ENCODE results near the gene SPRYD3.

SPRYD3 gene

DNA sequence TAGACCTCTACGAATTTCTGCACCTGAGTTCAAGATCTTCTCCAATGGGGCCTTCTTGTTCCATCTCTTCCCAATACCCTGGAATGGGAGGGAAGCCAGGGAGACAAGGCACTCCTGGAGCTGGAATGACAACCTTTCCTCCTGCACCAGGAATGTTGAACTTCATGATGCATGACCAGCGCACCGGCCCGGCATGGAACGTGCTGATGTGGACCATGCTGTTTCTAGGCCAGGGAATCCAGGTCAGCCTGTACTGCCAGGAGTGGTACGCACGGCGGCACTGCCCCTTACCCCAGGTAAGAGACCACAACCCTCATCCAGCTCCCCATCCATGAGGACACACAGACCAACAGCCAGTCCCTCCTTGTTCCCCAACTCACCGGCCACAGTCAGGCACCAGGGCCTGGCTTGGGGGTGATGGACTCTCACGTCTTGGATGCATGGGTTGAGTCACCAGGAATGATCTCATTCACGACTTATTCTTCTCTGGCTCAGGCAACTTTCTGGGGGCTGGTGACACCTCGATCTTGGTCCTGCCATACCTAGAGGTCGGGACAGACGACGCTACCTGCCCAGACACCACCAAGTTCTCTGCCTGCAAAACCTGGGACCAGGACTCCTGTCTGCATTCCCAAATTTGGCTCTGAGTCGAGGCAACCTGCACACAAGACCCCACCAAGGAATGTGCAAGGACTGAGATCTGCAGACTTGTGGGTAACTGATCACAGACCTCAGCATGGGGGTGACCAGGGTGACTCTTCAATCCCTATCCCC is 44.6 kb upstream of the SPRYD3 start:
- H3K4me1 ChIP-seq (ENCODE audit: low read length), result no peaks in the 10 kb centered on the region
- no peak overlapping the region for H3K27ac ChIP-seq (ENCODE audit: low read length)
- H4K20me1 ChIP-seq (ENCODE audit: insufficient read depth, low read length), result no peaks in the 10 kb centered on the region
- H3K9ac ChIP-seq (ENCODE audit: low read length), result no peak overlapping the region
- H3K9me3 ChIP-seq (ENCODE audit: insufficient read depth, low read length), result no peaks in the 10 kb centered on the region
- H3K79me2 ChIP-seq (ENCODE audit: low read length), result no peaks in the 10 kb centered on the region
- TF ChIP-seq EZH2phosphoT487 (IDR thresholded peaks at IDR 0.05; ENCODE audit: low read depth), result no peak
- TF ChIP-seq, protein P1, sequence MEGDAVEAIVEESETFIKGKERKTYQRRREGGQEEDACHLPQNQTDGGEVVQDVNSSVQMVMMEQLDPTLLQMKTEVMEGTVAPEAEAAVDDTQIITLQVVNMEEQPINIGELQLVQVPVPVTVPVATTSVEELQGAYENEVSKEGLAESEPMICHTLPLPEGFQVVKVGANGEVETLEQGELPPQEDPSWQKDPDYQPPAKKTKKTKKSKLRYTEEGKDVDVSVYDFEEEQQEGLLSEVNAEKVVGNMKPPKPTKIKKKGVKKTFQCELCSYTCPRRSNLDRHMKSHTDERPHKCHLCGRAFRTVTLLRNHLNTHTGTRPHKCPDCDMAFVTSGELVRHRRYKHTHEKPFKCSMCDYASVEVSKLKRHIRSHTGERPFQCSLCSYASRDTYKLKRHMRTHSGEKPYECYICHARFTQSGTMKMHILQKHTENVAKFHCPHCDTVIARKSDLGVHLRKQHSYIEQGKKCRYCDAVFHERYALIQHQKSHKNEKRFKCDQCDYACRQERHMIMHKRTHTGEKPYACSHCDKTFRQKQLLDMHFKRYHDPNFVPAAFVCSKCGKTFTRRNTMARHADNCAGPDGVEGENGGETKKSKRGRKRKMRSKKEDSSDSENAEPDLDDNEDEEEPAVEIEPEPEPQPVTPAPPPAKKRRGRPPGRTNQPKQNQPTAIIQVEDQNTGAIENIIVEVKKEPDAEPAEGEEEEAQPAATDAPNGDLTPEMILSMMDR (IDR thresholded peaks at IDR 0.05; ENCODE audit: low read depth, low read length), result no peak
- peaks cover 7% of the 10 kb centered on the region for H3K27me3 ChIP-seq (ENCODE audit: low read depth, low read length)
- no peaks in the 10 kb centered on the region for H3K36me3 ChIP-seq (replicated peaks; ENCODE audit: low read depth, low read length)
- no peak overlapping the region for H3K4me2 ChIP-seq (ENCODE audit: low read length)
- no peak overlapping the region for H2AFZ ChIP-seq (ENCODE audit: low read depth, low read length)
- no peak overlapping the region for H3K4me3 ChIP-seq (ENCODE audit: low read length)

- TF ChIP-seq, protein P1 (IDR thresholded peaks at IDR 0.05; ENCODE audit: low read depth, low read length), result no peak
- TF ChIP-seq EZH2phosphoT487 (IDR thresholded peaks at IDR 0.05; ENCODE audit: low read depth), result no peak
- Histone ChIP-seq H4K20me1 (ENCODE audit: insufficient read depth, low read length) (no peaks in the 10 kb centered on the region), H3K4me3 (ENCODE audit: low read length) (no peak overlapping the region), H3K27me3 (ENCODE audit: low read depth, low read length) (peaks cover 4% of the 10 kb centered on the region), H3K79me2 (ENCODE audit: low read length) (no peaks in the 10 kb centered on the region), H3K27ac (ENCODE audit: low read length) (no peak overlapping the region), H3K4me1 (ENCODE audit: low read length) (no peaks in the 10 kb centered on the region), H3K9me3 (ENCODE audit: insufficient read depth, low read length) (no peaks in the 10 kb centered on the region), H3K36me3 (replicated peaks; ENCODE audit: low read depth, low read length) (no peaks in the 10 kb centered on the region), H3K9ac (ENCODE audit: low read length) (no peak overlapping the region), H2AFZ (ENCODE audit: low read depth, low read length) (no peak overlapping the region), H3K4me2 (ENCODE audit: low read length) (no peak overlapping the region)
These were observed 43.8 kb upstream of the SPRYD3 start for GRCh38 chr12:53122961-53123468.

DNA sequence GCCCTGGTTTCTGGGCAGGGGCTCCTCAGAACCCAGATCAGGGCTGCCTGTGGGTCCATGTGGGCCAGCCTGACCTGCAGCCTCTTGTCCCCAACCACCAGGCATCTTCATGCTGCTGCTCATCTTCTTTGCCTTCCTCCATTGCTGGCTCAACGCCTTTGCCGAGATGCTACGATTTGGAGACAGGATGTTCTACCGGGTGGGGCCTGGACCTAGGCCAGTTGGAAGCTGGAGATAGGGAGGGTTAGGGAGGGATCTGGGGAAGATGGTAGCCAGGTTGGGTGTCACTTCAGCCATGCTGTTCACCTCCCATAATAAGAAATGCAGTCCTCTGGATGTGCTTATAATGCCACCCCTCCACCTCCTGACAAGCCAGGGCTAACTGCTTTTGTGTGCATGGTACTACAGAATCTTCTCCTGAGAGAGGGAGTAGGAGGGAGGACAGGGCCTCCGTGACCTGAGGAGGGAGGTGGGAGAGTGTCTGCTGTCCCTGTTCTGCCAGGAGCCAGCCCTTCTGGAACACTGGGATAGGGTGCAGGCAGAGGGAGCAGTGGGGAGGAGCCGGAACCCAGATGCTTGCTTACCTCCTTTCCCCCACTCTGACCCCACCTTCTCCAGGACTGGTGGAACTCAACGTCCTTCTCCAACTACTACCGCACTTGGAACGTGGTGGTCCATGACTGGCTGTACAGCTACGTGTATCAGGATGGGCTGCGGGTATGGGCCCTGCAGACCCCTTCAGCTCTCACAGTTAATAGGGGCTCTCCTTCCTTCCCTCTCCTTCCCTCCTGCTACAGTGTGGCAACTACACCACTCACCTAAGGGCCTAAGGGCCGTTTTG is 41.7 kb upstream of the SPRYD3 start:
- Histone ChIP-seq H3K4me3 (ENCODE audit: low read length) (no peak overlapping the region), H3K36me3 (replicated peaks; ENCODE audit: low read depth, low read length) (no peaks in the 10 kb centered on the region), H3K27ac (ENCODE audit: low read length) (no peak overlapping the region), H3K9ac (ENCODE audit: low read length) (no peak overlapping the region), H3K4me2 (ENCODE audit: low read length) (no peak overlapping the region), H3K79me2 (ENCODE audit: low read length) (no peaks in the 10 kb centered on the region), H3K27me3 (ENCODE audit: low read depth, low read length) (no peaks in the 10 kb centered on the region), H2AFZ (ENCODE audit: low read depth, low read length) (no peak overlapping the region), H3K4me1 (ENCODE audit: low read length) (no peaks in the 10 kb centered on the region), H4K20me1 (ENCODE audit: insufficient read depth, low read length) (no peaks in the 10 kb centered on the region), H3K9me3 (ENCODE audit: insufficient read depth, low read length) (no peaks in the 10 kb centered on the region)
- TF ChIP-seq, protein P1 (IDR thresholded peaks at IDR 0.05; ENCODE audit: low read depth, low read length), result no peak
- TF ChIP-seq EZH2phosphoT487 (IDR thresholded peaks at IDR 0.05; ENCODE audit: low read depth), result no peak

DNA sequence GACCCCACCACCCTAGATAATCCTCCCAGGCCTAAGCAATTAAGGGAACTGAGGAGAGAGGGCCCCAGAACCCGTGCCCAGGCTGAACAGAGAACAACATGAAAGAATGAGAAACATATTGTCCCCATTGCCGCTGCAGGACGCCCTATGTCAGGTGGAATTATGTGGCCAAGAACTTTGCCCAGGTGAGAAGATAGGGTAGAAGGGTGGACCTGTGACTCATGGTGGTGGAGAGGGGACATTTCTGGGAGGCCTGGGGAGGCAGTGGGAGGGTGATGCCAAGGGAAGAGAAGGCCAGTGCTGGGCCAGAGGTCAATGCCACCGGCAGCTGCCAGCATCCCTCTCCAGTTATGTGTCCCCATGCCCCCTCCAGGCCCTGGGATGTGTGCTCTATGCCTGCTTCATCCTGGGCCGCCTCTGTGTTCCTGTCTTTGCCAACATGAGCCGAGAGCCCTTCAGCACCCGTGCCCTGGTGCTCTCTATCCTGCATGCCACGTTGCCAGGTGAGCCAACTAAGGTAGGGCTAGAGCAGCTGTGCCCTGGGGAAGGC is 39.6 kb upstream of the SPRYD3 start:
- H3K4me2 ChIP-seq (ENCODE audit: low read length), result no peak overlapping the region
- H3K9me3 ChIP-seq (ENCODE audit: insufficient read depth, low read length), result no peaks in the 10 kb centered on the region
- H3K79me2 ChIP-seq (ENCODE audit: low read length), result no peaks in the 10 kb centered on the region
- no peaks in the 10 kb centered on the region for H3K27me3 ChIP-seq (ENCODE audit: low read depth, low read length)
- no peaks in the 10 kb centered on the region for H3K4me1 ChIP-seq (ENCODE audit: low read length)
- TF ChIP-seq EZH2phosphoT487 (IDR thresholded peaks at IDR 0.05; ENCODE audit: low read depth), result no peak
- TF ChIP-seq, protein P1 (IDR thresholded peaks at IDR 0.05; ENCODE audit: low read depth, low read length), result no peak
- H3K27ac ChIP-seq (ENCODE audit: low read length), result no peak overlapping the region
- H3K4me3 ChIP-seq (ENCODE audit: low read length), result no peak overlapping the region
- H4K20me1 ChIP-seq (ENCODE audit: insufficient read depth, low read length), result no peaks in the 10 kb centered on the region
- H2AFZ ChIP-seq (ENCODE audit: low read depth, low read length), result no peak overlapping the region
- H3K9ac ChIP-seq (ENCODE audit: low read length), result no peak overlapping the region
- no peaks in the 10 kb centered on the region for H3K36me3 ChIP-seq (replicated peaks; ENCODE audit: low read depth, low read length)
